ENCODE results near the gene ALCAM.

ALCAM gene

DNA sequence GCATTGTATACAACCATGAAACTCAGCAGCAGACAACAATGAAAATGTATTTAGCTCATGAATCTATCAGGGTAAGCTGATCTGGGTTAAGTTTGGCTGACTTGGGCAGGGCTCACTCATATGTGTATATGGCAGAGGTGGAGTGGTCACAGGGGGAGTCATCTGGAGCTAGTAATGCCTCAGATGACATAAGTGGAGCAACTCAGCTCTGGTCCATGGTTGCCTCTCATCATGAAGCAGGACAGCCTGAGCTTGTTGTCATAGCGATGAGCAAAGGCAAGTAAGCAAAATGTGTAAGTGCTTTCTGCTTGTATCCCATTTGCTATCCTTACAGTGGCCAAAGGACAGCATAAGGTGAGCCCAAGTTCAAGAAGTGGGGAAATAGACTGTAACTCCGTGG is 64.5 kb downstream of the ALCAM start:
- no peak for DNase-seq

DNA sequence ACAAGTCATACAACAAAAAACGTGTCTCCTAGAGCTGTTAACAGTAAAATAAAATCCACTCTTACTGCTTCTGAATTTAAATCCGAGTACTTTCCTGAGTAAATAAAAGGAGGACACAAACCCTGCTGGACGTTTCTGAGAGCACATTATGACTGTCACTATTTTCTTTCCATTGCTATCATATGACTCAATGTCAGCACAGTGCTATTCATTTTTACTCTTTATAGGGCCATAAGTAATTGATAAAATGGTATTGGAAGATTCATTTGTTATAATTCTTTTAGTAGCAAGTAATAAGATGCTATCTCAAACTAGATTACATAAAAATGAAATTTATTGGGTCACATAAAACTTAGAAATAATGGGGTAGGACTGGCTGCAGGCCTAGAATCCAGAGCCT is 68.6 kb downstream of the ALCAM start:
- no peak for DNase-seq

DNA sequence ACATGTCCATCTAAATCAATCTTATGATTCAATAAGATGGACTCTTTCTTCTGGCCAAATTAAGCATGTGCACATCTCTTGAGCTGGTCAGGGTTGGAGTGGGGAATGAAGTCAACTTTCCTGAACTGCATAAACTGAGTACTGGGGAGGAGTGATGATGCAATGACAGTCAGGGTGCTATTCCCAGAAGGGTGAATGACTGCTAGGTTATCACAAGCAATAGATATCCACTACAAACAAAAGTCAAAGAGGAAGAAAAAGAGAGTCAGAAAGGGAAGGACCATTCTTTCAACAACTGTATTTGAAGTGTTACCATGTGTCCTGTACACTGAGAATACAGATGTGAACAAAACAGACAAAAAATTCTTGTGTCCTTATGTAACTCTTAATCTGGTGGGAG is 70.0 kb downstream of the ALCAM start:
- no peak for DNase-seq

DNA sequence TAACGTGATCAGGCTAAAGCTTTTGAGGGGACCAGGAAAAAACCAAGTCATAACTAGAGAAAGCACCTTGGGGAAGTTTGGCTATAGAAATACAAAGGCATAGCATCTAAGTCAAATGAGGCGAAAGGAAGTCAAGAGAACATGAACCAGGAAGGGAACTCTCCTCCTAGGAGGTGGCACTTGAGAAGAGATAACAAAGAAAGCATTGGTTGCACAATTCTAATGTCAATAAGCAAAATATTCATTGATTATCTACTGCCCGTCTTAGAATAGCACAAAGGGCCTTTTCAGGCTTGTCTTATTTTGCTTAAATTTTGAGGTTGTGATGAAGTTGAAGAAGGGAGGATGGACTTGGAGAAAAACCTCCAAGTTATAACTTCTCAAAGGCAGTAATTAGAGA is 73.4 kb downstream of the ALCAM start:
- no peak for DNase-seq

DNA sequence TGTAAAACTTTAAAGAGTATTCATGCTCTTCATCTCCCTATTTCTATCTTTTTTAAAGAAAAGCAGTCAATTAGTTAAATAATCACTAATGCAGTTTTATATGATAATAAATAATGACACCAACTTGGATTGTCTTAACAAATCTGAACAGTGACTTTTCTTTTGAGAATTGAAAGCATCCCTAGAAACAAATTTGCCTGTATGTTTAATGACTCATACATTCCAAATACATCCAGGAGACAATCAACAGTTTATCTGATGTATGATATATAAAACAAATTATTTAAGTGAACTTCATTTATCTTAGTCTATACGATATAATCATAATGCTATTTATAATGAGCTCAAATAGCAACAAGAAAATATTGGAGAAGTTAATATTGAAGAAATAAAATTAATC is 78.0 kb downstream of the ALCAM start:
- DNase-seq = peak; percentile 49

DNA sequence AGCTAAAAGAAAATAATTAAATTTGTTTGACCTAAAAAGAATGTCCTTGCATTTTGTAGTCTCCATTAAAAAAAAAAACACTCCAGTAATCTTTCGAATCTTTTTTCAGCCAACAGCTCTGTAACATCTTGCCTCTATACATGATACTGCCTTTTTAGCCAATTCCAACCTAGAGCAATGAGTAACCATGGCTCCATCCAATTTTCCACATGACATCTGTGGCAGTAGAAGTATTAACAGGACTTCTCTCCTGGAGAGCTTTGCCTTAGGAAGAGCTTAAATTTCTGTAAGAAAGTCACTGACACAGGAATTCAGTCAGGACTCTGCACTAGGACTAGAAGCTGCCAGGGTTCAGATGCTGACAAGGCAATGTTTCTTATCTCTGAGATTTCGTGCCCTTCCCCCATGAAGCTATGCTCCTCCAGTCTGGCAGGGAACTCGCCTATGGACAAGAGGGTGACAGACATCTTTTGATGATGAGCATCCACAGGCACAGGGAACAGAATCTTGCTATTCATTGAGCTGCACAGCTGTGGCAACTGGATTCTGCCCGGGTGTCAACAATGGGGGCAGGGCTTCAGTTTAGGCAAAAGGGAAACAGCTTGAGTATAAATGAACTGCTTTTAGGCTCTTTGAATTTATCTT is 81.8 kb downstream of the ALCAM start:
- DNase-seq = peak; percentile 32

DNA sequence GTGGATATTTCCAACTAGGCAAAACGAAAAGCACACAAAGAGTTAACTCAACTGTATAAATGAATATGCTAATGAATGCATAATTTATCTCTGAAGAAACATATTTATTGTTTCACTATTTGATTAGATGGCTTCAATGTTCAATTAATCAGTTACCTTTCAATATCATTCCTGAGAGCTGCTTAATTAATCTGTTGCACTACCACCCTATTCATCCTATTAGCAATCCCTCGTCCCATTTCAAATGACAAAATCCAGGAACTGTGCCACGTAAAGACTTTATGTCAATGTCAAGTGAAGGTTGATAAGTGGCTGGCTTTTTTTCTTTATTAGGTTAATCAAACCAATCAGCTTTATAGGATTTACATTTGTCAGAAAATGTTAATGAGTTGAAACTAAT is 82.7 kb downstream of the ALCAM start:
- DNase-seq = no peak

DNA sequence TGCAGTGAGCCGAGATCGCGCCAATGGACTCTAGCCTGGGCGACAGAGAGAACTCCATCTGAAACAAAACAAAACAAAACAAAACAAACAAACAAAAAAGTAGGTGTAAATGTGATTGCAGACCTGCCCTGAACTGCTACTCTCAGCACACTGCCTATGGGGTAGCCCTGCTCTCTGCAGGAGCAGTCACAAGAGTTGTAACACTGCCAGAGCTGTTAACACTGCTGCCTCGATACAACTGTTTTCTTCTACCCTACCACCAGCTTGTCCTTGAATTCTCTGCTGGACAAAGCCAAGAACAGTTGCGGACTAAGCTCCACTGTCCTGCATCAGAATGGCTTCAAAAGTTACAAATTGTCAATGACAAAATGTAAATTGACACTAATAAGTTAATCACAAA is 89.3 kb downstream of the ALCAM start:
- no peak for DNase-seq

DNA sequence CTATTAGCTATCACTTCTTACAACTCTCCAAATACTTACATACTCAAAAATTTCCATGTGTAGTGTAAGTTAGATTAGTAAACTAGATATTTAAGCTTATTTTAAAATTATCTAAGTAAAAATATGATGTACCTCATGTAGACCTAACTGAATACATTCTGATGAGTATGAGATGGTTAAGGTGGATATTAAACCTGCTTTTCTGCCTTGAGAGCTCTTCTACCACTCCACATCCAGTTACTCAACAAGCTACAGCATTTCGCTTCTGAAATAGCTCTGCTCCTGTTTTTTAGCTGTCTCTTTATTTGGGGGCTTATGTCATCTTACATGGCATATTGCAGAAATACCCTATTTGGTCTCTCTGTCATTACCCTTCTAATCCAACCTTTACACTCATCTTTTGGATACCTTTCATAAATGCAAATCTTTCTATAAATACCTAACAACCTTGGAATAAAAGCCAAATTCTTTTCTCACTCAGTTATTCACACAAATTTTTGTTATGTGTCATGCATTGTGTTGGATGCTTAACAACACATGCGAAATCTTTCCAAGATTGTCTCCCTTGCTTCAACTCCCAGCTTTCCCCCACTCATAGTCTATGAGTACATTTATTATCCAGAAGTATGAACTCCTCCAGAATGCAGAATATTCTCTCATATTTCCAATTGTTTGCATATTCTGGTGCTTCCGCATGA is 92.0 kb downstream of the ALCAM start:
- DNase-seq = peak; percentile 87

DNA sequence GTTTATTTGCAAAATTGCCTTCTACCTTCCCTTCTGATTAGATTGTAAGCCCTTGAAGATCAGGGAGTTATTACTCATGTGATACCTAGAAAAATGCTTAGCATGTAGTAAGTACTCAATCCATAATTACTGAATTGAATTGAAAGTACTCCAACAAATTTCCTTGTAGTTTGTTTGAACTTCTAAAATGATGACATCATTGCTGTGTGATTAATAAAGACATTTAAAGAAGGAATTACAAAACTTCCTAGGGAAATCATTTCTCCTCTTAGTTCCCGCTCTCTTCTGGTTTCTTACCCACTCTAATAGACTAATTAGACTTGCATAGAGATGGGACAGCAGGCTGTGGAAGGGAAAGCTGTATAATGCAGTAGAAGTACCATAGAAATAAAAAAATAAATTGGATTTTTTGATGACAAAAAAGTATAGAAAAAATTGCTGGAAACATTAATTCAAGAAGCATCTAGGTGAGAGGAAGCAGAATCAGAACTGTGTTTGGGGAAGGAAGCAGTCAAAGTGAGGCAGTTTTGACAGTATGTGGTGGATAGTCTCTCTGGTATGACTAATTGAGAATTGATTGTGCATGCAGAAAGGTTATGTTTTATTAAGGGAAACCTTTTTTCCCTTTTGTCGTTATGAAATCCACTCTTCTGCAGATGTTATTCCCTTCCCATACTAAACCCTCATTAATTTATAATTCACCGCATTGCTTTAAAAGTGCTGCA is 93.0 kb downstream of the ALCAM start:
- no peak for DNase-seq

DNA sequence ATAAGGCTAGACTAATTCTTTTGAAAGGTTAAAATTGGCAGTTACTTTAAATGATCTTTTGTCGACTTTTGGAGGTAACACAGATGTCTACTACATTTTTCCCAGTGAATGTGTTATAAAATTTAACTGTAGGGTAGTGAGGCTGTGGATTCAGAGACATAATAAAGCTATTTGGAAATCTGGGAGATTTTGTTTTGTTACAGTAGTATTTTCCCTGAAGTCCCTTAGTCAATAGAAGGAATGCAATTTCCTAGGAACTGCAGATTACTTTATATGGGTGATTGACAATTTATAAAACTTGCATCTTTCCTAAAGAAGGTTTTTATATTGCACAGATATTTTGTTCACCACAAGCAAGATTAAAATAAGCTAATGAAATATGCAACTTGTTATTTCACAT is 96.9 kb downstream of the ALCAM start:
- no peak for DNase-seq

DNA sequence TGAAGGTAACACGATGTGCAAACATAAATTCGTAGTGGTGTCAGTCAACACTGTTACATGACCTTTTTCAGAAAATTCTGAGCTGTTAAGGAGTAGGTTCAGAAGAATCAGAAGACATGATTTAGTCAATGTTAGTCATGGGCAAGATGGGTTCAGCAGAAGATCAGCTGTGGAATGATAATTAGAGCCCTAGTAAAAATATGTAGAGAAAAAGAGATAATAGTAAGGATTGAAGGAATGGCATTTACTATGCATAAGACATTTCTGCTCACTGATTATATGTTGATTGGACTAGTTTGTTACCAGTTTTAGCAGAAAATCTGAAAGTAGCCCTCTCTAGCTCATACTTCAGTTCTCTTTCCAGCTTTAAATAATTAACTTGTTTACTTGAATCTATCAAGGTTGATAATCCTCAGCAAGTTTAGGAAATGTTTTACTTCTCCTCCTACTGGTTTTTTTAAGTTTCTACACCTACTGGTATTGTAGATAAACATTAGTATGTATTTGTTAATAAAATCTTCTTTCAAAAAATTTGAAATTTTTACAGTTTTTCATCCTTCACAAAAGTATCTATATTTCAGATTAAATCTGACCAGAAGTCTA is 98.6 kb downstream of the ALCAM start:
- no peak for DNase-seq

DNA sequence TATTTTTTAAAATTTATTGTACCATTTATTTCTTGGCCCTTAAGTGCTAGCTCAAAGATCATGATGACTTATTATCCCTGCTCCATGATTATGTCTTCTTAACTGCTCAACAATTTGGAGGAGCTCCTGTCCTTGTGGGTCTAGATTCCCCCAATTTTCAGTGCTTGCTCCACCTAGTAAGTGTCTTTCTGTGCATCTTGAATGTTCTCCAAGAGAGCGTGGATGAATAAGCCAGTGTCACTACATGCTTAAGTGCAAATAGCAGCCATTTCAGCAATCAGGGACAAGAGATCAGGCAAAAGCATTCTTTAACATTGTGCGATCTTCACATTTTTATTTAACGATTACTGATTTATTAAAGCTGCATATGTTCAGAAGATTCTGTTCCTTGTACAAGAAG is 99.4 kb downstream of the ALCAM start:
- DNase-seq = no peak

DNA sequence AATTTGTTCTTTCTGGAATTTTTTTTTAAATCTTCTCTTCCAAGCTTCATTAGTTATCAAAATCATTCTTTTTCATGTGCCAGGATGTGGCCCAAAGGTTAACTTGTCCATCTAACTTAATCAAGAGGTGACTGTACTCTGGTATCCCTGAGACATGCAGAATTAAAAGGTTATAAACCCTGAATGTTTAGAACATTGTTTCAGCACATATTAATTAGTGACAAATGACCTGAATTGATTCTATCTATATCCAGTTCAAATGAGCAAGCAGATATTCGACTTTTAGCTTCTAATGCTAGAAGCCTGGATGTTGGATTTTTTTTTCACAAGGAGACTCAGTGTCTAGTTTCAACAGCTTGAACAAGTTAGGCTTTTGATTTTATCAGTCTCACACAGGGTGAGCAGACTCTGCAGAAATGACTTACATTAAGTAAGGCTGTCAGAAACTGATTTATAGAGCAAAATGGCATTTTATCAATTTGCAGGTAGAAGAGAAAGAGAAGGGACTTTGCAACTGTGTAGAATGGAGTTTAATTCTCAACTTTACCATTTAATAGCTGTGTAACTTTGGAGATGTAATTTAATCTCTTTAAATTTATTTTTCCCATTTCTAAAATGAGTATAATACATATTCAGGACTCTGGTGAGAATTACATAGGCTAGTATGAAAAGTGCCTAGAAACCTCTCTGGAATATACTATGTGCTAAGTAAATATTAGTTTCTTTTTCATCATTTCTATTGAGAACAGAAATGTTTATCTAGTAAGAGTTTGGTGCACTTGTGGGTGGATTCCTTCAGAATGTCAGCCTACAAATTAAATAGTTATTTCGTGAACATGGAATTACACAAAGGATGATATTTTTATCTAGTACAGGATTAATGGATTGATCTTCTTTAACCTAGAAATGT is 100.0 kb downstream of the ALCAM start:
- peak; percentile 57 for DNase-seq

DNA sequence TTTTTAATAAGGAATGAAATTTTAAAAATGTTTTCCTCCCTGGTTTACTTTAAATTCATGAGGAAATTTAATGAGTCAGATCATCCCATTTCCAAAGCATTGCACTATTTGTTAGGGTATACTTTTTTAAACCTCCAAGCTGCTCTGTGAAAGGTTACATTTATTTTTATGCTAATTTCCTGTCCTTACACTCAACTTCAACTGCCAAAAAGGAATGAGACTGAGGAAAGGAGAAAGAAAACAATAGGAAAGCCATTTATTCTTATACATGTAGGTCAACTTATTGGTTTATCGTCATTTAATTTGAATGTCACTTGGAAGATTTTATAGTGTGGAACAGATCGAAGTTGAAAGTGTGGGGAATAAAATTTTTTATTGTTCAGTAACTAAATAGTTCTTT is 104.1 kb downstream of the ALCAM start:
- no peak for DNase-seq

DNA sequence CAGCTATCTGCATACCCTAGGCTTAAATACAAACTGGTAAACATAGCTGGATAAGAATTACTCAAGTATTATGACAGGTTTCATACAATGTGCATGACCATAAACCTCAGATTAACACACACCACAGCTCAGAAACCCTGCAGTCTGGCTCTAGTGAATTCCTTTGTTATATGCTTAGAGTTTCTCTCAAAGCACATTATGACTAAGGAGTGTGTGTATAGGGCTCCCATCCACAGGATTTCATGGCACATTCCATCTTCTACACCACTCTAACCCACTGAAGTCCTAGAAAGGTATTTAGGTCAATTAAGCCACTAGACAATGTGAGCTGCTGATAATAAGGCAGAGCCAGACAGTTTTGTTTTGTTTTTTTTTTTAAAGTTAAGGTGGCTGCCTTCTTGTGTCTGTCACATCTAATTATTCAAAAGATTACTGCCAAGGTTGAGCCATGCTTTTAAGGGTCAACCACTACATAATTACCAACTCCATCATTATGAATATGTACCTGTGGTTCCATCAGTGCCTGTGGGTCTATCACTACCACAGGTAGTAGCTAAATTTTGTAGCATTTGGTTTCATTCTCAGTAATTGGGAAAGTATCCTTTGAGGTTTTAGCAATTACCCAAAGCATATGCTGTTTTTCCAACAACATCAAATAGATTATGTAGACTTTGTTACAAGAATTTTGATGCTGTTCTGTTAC is 107.0 kb downstream of the ALCAM start:
- peak; percentile 95 for DNase-seq

DNA sequence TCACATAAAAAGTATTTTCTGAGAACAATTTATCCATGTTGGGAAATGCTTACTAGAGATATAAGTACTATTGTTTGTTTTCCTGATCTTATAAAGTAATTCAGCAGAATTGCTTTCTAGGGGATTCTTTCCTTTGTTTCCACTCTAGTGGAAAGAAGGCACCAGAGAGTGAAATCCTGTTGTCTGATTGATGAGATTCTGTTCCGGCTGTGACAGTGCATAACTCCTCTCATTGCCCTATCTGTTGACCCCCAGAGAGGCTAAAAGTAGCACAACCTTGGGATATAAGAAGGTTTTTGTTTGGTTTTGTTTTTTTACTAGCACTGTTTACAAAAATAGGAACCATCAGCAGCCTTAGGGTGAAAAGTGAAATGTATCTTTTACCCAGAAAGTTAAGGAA is 114.1 kb downstream of the ALCAM start:
- no peak for DNase-seq

DNA sequence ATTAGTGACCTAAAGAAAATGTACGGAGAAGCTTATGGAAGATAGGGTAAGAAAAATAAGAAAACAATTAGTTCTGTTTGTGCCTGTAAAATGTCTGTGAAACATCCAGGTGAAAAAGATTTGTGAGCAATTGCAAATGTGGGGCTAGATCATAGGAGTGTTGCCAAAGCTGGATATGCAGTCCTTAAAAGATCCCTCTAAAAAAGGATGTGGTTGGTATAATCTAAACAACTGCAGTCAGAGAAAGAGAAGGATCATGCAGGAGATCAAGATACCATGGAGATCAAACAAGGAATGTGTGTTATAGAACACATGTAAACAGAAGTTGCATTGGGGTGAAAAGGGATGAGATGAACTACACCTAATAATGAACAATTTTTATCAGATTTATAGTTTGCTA is 116.8 kb downstream of the ALCAM start:
- no peak for DNase-seq

DNA sequence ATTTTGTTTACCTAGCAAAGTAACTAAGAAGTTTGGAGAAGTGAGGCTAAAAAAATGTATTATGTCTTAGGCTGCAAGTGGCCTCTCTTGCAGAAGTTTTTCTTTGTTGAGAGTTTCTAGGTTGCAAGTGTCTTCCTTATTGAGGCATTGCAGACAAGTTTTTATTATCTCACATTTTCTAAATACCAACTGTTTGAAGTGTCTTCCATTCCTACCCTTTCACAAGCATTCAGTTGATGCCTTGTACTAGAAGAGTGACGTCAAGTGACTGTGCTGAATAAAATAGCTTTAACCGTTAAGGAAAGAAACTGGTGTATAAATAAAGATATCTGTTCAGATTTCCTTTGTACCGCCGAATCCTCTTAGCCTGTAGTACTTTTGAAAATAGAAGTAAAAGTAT is 123.3 kb downstream of the ALCAM start:
- no peak for DNase-seq

DNA sequence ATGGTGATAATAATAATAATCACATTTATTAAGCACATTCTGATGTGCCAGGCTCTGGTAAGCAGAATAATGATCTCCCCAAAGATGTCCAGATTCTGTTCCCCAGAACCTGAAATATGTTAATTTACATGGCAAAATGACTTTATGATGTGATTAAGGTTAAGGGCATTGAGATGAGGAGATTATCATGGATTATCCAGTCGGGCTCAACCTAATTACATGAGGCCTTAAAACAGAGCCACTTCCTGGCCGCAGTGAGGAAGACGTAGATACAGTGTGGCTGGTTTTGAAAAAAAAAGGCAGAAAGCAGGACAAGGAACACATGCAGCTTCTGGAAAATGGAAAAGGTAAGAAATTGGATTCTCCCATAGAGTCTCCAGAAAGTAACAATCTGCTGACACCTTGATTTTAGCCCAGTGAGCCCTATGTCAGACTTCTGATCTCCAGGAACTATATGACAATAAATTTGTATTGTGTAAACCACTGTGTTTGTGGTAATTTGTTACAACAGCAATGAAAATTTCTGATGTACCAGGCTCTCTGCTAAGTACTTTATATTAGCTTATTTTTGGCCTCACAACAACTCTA is 126.7 kb downstream of the ALCAM start:
- no peak for DNase-seq

DNA sequence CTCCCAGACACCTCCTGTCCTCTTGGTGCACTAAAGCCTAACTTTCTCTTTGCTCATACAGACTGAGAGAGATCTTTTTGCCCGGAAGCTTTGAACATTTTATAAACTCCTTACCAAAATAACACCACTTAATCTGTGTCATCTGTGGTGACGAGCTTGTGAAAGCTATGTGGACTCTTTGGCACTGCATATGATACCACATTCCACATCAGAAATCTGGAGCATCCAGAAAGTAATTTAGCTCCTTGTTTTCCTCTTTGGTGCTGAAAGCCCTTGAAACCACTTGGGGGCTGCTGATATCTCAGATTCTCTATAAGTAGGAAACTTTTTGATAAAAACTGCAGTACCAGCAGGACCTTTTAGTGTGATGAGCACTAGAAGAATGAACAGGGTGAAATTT is 128.3 kb downstream of the ALCAM start:
- DNase-seq = peak; percentile 74

DNA sequence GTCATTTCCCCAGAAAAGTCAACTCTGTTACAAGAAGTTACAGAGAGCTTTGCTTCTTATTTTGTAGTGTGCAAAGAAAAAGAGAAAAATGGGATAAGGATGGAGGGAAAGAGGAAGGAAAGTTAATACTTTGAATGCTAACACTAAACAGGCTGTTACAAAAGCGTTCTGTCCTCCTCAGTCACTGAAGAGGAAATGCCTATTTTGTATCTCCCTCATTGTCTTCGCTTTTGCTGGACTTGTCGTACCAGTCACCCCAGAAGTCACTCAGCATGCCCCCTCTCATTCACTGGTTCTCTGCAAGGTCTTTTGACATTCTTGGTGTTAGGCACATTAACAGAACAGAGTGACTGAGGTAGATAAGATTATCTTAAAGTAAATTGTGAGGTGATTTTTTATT is 129.6 kb downstream of the ALCAM start:
- DNase-seq = no peak

Data from fibroblast of upper back skin (primary cell).